Aorta (tissue), 5 donors: ENCODE measurements around the gene ISLR. TPM values are rescaled to one million over a fixed set of nuclear protein-coding genes. Genes with fewer than 3 reads are reported as not detected.
A peak's percentile ranks its signal among the peaks of the same experiment; 100 is the strongest.

ENCODE experiments used
- ATAC-seq: fragments of 200-7000 bp; cut with Tn5 transposase; one replicate; pipeline ENCODE4 v1.9.1; 2022; ENCODE audit warnings: moderate library complexity; ENCODE audit not compliant: low FRiP score
- DNase-seq, 2 donors: peaks; one replicate each; pipeline ENCODE4 v3.0.0-alpha.2; 2020
- H3K27ac ChIP-seq, 2 donors: one replicate each; pipeline ENCODE4 v1.5.1; 2013; ENCODE audit warnings: low read length in 2 of 2, mild to moderate bottlenecking in 2 of 2, moderate library complexity in 2 of 2, control low read depth in 1 of 2, inconsistent platforms in 1 of 2, low read depth in 1 of 2
- H3K27me3 ChIP-seq, 2 donors: one replicate each; pipeline ENCODE4 v1.6.1; 2013; ENCODE audit warnings: control low read depth in 1 of 2, low read length in 1 of 2, mild to moderate bottlenecking in 1 of 2, moderate library complexity in 1 of 2; ENCODE audit not compliant: insufficient read depth in 2 of 2, control insufficient read depth in 1 of 2
- H3K36me3 ChIP-seq, 2 donors: one replicate each; pipeline ENCODE4 v1.6.1; 2013; ENCODE audit warnings: control low read depth in 1 of 2, low read length in 1 of 2, mild to moderate bottlenecking in 1 of 2; ENCODE audit not compliant: insufficient read depth in 2 of 2, control insufficient read depth in 1 of 2
- H3K4me1 ChIP-seq, 2 donors: one replicate each; pipeline ENCODE4 v1.6.1; 2013; ENCODE audit warnings: low read length in 2 of 2, control low read depth in 1 of 2, mild to moderate bottlenecking in 1 of 2, moderate library complexity in 1 of 2; ENCODE audit not compliant: insufficient read depth in 2 of 2, control insufficient read depth in 1 of 2
- H3K4me3 ChIP-seq, 2 donors: one replicate each; pipeline ENCODE4 v1.5.1; 2013; ENCODE audit warnings: low read length in 2 of 2, control low read depth in 1 of 2, mild to moderate bottlenecking in 1 of 2
- H3K9me3 ChIP-seq: one replicate; pipeline ENCODE4 v1.6.1; 2013; ENCODE audit warnings: mild to moderate bottlenecking, low read length; ENCODE audit not compliant: control insufficient read depth
- WGBS, 2 donors: extraction: QIAGEN DNeasy Blood & Tissue Kit; methylation state at CpG; one replicate each; pipeline ENCODE4 v1.1.7; 2013; 5-methylcytosine and 5-hydroxymethylcytosine counted together
- intact Hi-C, 2 donors: fragments of 100-400 bp; cut with DNase I; formaldehyde crosslinking; loops; one replicate each; pipeline versions ENCODE4 v1.14.2 to v1.15.0; 2022
- long read RNA-seq, 2 donors: library from polyadenylated mRNA; unstranded; transcript quantifications; one replicate each; pipeline ENCODE4 v2.0.0, GENCODE V29; 2020 to 2021
- polyA plus RNA-seq, 2 donors: library from polyadenylated mRNA; stranded (reverse); fragments of 200-250 nt; gene quantifications; one replicate each; pipeline ENCODE4 v1.2.3, GENCODE V29; 2013
- total RNA-seq, 2 donors: library from RNA; stranded (reverse); fragmentation: NEBNext Ultra II Directional; extraction: Animal tissue kit (Norgen Biotek cat#: 25700); gene quantifications; one replicate each; pipeline ENCODE4 v1.2.1, GENCODE V29; 2021
- donor health status: healthy with polysubstance abuse.
- donor health status: Bipolar disorder and iron deficiency.
- donor health status: DM: no; HTN: no; CAD: no.
- donor health status: DM: no; HTN: no; CAD: no.
- donor health status: DM: yes; HTN: yes; CAD: no.

The ISLR gene, protein sequence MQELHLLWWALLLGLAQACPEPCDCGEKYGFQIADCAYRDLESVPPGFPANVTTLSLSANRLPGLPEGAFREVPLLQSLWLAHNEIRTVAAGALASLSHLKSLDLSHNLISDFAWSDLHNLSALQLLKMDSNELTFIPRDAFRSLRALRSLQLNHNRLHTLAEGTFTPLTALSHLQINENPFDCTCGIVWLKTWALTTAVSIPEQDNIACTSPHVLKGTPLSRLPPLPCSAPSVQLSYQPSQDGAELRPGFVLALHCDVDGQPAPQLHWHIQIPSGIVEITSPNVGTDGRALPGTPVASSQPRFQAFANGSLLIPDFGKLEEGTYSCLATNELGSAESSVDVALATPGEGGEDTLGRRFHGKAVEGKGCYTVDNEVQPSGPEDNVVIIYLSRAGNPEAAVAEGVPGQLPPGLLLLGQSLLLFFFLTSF
- total RNA-seq: 100 to 1,000 TPM in 1 of 2 donors, 10 to 100 TPM in 1; 62.2 to 102 TPM
- 100 to 1,000 TPM in 1 of 2 donors, 10 to 100 TPM in 1; 24.8 to 111 TPM for polyA plus RNA-seq
- long read RNA-seq, donor 1, transcript ISLR-202 (2 exons, 2,175 nt): minor isoform, 7 of 93 reads
- long read RNA-seq, donor 1, transcript ISLR-201 (2 exons, 2,371 nt): major isoform, 35 of 93 reads
- long read RNA-seq, donor 1, partial matches to known transcripts: 51 of 93 reads
- long read RNA-seq, donor 1, other reads (novel, unspliced or antisense): 0 of 93 reads
- long read RNA-seq, donor 2, transcript ISLR-202 (2 exons, 2,175 nt): minor isoform, 5 of 48 reads
- long read RNA-seq, donor 2, transcript ISLR-201 (2 exons, 2,371 nt): major isoform, 19 of 48 reads
- long read RNA-seq, donor 2, partial matches to known transcripts: 24 of 48 reads
- long read RNA-seq, donor 2, other reads (novel, unspliced or antisense): 0 of 48 reads

DNA sequence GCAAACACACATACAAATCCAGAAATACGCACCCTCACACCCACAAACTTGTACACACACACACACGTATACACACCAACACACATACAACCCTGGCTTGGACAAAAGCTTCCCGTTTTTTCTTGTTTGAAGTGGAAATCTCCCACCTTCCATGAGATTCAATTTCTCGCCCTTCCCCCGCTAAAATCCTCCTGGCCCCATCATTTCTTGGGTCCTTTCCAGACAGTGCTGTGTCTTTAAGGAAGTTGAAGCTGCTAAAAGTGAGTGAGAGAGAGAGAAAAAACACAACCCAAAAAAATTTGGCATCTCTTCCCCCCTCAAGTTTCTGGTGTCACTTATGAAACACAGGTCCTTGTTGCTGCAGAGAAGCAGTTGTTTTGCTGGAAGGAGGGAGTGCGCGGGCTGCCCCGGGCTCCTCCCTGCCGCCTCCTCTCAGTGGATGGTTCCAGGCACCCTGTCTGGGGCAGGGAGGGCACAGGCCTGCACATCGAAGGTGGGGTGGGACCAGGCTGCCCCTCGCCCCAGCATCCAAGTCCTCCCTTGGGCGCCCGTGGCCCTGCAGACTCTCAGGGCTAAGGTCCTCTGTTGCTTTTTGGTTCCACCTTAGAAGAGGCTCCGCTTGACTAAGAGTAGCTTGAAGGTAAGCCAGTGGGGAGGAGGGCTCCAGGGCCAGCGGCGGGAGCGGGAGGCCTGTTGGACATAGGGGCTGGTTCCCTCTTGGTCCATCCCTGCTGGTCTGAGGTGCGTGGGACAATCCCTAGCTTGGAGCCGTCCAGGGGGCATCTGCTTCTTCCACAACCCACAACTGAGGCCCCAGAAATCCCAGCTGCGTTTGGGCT is at the start of gene ISLR:
Gene ISLR (plus strand): TSS at position 331 of the 839 bp plus-strand sequence. CDS start 1,149 bp downstream, outside the sequence.
- 11 to 18% methylated on average over 20 of the region's 20 CpGs for WGBS, 2 donors
- peak; percentile 79 for ATAC-seq

DNA sequence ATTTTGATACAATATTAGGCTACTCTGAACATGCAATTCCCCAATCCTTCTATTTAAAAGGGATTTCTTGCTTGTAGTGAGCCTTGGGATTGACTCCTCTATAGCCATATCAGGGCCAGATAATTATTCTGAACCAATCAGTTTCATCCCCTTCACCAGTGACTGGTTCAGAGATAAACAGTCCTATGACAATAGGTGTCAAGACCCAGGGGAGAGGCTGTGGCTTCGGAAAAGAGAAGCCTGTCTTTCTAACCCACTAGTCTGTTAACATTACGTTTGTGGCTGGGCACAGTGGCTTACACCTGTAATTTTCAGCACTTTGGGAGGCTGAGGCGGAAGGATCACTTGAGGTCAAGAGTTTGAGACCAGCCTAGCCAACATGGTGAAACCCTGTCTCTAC is 49.3 kb upstream of the ISLR start:
- WGBS, 2 donors: 93 to 95% methylated on average over 3 of the region's 3 CpGs
- Histone ChIP-seq H3K36me3 (no peaks in the 10 kb centered on the region), H3K9me3 (no peaks in the 10 kb centered on the region), H3K27me3 (no peaks in the 10 kb centered on the region), H3K27ac (no peak overlapping the region), H3K4me3 (no peak overlapping the region), H3K4me1 (no peaks in the 10 kb centered on the region)
- ATAC-seq: no peak
- DNase-seq: no peak
- intact Hi-C loops: no loop called here

More for the DNA sequence above, at the start of gene ISLR:
- Histone ChIP-seq H3K27ac (peak within 1 kb of the TSS in 1 of 2 donors; percentile 27), H3K36me3 (no peaks in the 10 kb centered on the region), H3K4me3 (no peak within 1 kb of the TSS), H3K9me3 (no peaks in the 10 kb centered on the region), H3K4me1 (no peaks in the 10 kb centered on the region), H3K27me3 (no peaks in the 10 kb centered on the region)
- DNase-seq: peak in 1 of 2 donors; percentile 75
- intact Hi-C loops: loop anchor here in 1 of 2 donors (5.0 kb wide), 1 partner anchor 34 kb away; no protein-coding TSS in a partner anchor

DNA sequence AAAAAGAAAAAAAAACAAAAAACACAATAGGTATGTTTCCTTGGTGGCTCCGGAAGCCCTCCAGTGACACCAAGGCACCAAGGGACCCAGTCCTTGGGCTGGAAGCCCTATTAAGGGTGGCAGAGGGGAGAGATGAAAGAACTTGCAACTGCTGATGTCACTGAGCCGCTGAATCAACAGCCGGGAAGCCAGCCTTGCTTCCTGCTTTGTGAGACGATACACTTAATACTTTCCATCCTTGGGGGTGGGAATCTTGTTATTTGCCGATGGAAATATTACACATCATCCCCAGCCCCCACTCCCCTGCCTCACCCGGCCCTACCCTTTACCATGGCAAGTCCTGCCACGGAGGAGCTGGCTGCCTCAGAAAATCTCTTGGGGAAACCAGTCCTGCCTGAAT is 48.8 kb upstream of the ISLR start:
- H3K36me3 ChIP-seq: no peaks in the 10 kb centered on the region
- intact Hi-C loops: loop anchor here in 1 of 2 donors (5.0 kb wide), 3 partner anchors 67 to 198 kb away; no protein-coding TSS in a partner anchor
- H3K27me3 ChIP-seq: peaks cover 0 to 2% of the 10 kb centered on the region in 2 donors
- H3K9me3 ChIP-seq: no peaks in the 10 kb centered on the region
- 61 to 66% methylated on average over 7 of the region's 7 CpGs for WGBS, 2 donors
- ATAC-seq: no peak
- no peak overlapping the region for H3K27ac ChIP-seq
- H3K4me1 ChIP-seq: no peaks in the 10 kb centered on the region
- DNase-seq: no peak
- no peak overlapping the region for H3K4me3 ChIP-seq

DNA sequence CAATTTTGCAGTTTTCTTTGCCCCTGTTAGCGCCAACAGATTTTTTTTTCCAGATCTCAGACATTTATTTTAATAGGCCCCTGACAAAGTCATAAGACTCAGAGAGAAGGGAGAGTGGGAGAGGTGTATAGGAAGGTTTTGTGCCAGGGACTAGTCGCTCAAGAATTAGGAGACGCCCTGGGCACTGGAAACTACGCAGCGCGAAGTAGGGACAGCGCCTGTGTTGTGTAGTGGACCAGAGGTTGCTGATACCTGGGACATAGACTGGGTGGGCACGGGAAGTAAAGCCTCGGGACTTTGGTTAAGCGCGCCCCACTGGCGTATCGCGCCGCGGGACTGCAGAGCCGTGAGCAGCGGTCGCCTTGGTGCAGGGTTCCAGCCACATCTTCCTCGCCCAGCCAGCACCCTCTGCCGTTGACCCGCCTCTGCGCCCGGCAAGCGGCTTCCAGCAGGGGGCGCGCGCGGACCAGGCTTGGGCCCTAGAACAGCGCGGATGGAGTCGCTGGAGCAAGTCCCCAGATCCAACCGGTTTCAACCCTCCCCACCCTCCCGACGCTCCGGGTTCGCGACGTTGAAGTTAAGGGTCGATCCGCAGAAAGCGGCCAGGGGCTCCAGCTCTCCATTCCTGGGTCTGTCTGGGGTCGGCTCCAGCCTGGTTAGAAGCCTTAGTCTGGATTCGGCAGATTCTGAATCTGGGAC is 46.1 kb upstream of the ISLR start:
- intact Hi-C loops: loop anchor here (1.0 to 5.0 kb wide), 7 partner anchors 70 to 195 kb away; no protein-coding TSS in a partner anchor
- ATAC-seq (peak; percentile 95), DNase-seq (peak; percentile 92 to 97)
- Histone ChIP-seq H3K4me1 (no peaks in the 10 kb centered on the region), H3K27ac (no peak overlapping the region), H3K27me3 (peaks cover 0 to 4% of the 10 kb centered on the region in 2 donors), H3K9me3 (no peaks in the 10 kb centered on the region), H3K36me3 (no peaks in the 10 kb centered on the region), H3K4me3 (no peak overlapping the region)
- WGBS, 2 donors: 10 to 11% methylated on average over 38 to 44 of the region's 44 CpGs

DNA sequence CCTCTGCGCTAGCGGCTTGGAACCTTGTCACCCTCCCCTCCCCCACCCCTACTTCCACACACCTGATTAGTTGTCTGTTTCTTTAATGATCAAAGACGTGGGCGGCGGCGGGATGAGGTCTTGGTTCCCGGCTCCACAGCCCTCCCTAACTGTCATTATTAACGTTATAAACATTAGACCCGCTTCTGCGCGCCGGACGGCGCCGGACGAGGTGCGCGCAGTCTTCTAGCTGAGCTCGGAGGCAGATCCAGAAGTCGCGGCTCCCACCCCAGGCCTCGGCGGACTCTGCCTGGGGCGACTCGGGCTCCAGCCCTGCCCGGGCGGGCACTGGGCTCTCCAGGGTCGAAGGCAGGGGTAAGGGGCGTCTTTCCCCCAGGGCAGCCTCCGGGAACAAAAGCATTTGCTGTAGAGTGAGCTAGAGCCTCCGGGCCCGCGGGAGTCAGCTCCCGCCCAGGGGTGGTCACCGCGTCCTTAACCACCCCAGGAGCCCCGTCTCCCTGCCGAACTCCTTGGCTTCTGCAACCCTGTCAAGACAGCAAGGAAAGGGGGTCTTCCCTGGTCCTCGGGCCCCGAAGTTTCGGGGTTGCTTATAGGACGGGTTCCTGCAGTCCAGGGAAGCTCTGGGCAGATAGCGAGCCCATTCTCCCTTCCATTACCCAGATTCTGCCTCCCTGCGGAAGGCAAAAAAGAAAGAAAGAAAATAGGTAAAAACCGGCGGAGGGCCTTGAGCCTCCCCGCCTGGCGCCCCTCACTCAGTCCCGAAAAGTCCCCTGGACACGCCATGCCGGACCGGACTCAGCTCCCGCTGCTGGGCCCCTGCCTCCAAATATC is 45.3 kb upstream of the ISLR start:
- no peaks in the 10 kb centered on the region for H3K36me3 ChIP-seq
- intact Hi-C loops: loop anchor here (1.0 to 5.0 kb wide), 7 partner anchors 71 to 194 kb away; no protein-coding TSS in a partner anchor
- DNase-seq (no peak), ATAC-seq (peak; percentile 63)
- H3K9me3 ChIP-seq: peaks cover 3% of the 10 kb centered on the region
- no peak overlapping the region for H3K27ac ChIP-seq
- H3K4me3 ChIP-seq: no peak overlapping the region
- H3K4me1 ChIP-seq: no peaks in the 10 kb centered on the region
- H3K27me3 ChIP-seq: peaks cover 0 to 4% of the 10 kb centered on the region in 2 donors
- 26 to 28% methylated on average over 53 of the region's 53 CpGs for WGBS, 2 donors

DNA sequence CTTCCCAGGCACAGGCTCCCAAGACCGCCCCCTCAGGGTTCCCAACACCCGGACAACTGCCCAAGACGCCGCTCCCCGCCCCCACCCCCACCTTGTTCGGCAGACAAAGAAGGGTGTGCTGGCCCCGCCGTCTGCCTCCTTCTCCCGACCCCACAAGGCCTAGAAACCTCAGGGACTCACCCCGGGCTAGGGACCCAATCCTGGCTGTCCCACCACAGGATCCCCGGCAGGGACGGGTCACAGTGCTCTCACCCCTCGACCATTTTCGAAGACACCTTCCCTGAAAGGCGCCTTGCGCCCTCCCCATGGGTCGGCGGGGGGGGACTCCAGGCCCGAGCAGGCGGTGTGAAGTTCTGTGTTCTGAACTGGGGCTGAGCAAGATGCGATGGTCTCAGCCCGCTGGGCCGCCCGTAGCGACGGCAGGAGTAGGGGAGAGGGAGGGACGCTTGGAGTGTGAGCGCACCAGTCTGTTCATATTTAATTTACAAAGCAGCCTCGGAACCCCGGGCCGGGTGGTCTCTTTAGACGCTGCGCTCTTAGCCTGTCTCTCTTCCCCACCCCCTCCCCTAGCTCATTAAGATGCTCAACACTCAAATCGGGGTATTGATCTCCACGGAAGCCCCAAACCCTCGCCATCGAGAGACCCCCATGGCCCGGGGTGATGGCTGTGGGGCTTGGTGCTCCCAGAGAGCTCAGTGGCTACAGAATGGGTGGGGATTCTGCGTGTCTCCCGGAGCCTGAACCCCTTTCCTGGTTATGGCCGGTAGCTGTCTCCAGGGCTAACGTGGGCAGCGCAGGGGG is 44.5 kb upstream of the ISLR start:
- ATAC-seq (no peak), DNase-seq (no peak)
- peaks cover 0 to 4% of the 10 kb centered on the region in 2 donors for H3K27me3 ChIP-seq
- peaks cover 4% of the 10 kb centered on the region for H3K9me3 ChIP-seq
- intact Hi-C loops: loop anchor here in 1 of 2 donors (5.0 kb wide), 3 partner anchors 72 to 193 kb away; no protein-coding TSS in a partner anchor
- no peak overlapping the region for H3K27ac ChIP-seq
- H3K4me1 ChIP-seq: no peaks in the 10 kb centered on the region
- WGBS, 2 donors: 37 to 43% methylated on average over 43 of the region's 43 CpGs
- no peaks in the 10 kb centered on the region for H3K36me3 ChIP-seq
- H3K4me3 ChIP-seq: no peak overlapping the region
